HG02840 (cell line): ENCODE measurements around the gene OTX2.

Source experiments
- ATAC-seq: cut with Tn5 transposase; IDR thresholded peaks from one replicate; pipeline ENCODE4 v1.9.1; 2021; ENCODE audit warnings: mild to moderate bottlenecking, moderate library complexity, moderate number of reproducible peaks; ENCODE audit not compliant: unreplicated experiment, low FRiP score

Gene OTX2

DNA sequence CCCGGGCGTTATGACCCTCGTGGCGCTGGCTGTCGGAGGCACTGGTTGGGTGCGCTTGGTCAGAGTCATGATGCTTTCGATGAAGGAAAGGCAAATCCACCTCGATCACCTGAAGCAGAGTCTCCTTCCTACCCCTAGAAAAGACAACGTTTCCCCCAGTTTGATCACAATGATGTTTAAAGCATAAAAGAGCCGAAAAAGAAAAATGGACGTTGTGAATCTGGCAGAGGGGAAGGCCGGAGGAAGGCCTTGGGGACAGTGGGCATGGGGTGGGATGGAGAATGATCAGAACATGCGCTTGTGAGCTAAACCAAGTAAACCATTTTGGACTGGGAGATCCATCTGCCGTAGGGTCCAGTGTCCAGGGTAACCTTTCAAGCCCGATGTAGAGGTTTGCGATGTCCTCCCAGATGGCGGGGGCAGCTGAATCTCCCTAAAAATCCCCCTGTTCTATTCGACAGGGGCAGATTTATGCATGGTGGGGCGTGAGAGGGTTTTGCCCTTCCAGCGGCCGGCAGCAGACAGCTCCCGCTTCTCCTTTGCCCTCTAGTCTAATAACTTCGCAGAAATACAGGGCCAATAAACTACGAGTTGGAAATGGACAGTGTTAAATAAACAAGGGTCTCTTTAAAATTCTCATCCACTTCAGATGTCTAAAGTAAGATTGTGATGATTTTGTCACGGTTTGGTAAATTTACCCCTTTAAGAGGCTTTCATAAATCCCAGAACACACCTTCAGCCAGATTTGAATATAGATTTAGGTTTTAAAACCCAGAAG, 2.3 kb upstream of the OTX2 start:
- ATAC-seq, result no peak

- no peak for ATAC-seq
These were observed 1.5 kb upstream of the OTX2 start for GRCh38 chr14:56811593-56812363.

- no peak for ATAC-seq
These were observed 735 bp upstream of the OTX2 start for GRCh38 chr14:56810836-56811592.

DNA sequence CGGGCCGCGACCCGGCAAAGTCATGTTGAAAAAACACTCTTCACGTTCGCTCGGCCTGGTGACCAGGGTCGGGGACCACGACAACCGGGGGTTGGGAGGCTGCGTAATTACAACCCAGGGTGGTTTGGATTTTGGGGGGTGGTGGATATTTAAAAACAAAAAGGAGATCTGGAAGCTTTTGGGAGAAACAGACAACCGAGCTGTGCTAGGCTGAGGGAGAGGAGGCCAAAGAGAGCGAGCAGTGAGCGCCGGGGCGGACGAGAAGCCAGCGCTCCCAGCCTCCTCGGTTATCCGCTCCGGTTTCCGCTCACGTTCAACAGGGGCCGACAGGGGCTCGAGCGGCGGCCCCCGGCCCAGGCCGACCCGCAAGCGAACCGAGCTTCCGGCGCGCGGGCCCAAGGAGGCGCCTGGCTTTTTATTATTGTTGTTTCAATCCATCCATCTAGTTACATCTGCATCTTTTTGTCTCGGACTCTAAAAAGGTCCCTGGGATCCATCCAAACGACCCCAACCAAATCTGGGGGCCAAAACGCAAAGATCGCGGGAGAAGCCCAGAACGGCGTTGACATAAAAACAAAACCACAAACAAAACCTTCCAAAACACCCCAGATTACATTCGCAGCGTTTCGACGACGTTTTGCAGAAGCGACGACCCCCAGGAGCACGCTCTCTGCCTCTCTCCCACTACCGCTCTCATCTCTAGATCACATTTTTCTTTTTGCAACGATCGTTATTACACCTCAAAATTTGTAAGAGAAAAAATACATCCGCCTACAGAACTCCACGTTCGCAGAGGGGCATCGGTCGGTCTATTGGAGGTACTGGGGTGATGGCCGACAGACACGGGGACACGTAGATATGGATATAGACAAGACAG, 771 bp downstream of the OTX2 start:
- no peak for ATAC-seq

DNA sequence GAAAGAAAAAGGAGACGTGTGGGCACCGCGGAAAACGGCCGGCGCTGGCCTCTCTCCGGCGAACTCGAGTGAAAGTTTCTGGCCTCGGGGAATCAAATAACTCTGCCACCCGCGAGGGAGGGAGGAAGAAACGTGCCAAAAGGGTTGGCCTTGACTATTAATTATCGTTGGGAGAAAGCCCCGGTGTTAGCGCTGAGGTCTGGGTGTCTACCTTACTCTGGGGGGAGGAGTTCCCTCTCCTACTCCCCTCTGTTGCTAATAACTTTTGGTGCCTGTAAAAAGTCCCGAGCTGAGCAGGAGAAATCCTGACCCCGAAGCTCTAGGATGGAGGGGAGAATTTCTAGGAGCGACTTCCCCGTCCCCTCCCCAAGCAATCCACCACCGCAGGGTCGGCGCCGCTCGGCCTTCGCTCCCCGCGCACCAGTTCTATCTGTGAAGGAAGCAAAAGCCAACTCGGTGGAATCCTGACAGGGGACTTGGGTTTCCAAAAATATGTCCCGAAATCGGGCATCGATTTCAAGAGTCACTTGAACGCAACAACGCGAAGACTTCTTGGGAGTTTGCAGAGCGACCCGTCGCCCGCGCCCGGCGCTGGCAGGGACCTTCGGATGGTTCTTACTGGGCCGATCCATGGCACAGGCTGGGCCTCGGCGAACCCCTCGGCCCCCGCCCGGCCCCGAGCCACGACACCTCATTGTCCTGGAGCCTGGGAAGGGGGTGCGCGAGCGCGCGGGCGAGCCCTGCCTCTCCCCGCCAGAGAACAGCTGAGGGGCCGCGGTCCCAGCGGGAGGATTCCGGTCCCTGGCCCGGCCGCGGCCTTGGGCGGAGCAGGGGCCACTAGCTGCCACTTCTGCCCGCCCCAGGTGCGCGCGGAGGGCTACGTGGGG, 1.7 kb downstream of the OTX2 start:
- ATAC-seq, result no peak

- ATAC-seq, result no peak
These were observed 2.2 kb downstream of the OTX2 start for GRCh38 chr14:56808110-56808382.

- ATAC-seq, result no peak
These were observed 2.7 kb downstream of the OTX2 start for GRCh38 chr14:56807386-56808109.

DNA sequence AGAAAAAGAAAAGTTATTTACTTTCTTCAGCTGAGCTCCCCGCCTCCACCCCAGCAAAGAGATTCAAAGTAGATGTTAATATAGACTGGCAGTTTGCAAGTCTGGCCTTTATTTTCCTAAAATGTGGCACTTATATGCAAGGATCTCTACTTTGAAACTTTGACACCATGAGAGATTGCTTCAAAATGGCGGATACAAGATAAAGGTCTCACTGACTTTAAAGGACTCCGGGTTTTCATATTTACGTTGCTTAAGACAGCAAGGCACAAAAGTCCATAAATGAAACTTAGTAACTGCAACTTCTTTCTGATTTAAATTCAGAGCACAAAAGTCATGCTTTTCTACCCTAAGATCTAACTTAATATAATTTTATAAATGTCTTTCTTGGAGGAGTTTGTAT, 3.5 kb downstream of the OTX2 start:
- ATAC-seq, result no peak

DNA sequence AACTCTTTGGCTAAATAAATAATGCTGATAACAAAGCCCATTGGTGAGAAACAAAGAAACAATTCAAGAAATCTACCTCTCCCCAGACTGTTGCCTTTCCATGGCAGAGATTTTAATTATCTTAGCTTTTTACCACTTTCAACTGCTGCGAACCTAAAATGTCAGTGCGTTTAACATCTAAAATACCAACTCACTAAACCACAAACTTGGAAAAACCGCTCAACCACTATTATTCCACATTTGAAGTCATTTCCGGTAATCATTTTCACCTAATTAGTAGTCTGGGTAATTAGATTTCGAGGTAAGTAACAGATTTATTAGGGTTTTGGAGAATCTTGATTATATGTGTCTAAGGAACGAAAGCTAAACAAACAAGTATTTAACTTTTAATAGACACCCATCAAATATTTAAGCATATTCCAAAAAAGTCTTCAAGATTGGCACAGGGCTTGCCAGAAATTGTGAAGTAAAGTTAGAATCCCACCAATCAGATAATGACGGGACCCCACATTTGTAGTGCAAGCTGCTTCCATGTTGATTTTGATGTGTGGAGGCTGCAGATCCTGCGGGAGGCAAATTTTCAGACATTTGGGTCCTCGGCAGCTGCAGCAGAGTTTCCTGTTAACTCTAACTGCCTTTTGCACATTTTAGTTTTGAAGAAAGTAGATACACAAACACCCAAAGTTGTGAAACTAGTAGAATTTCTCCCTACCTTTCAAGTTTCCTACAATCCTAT, 4.1 kb downstream of the OTX2 start:
- ATAC-seq, result no peak

GRCh38 chr14:56805201-56805991, 4.9 kb downstream of the OTX2 start:
- no peak for ATAC-seq

DNA sequence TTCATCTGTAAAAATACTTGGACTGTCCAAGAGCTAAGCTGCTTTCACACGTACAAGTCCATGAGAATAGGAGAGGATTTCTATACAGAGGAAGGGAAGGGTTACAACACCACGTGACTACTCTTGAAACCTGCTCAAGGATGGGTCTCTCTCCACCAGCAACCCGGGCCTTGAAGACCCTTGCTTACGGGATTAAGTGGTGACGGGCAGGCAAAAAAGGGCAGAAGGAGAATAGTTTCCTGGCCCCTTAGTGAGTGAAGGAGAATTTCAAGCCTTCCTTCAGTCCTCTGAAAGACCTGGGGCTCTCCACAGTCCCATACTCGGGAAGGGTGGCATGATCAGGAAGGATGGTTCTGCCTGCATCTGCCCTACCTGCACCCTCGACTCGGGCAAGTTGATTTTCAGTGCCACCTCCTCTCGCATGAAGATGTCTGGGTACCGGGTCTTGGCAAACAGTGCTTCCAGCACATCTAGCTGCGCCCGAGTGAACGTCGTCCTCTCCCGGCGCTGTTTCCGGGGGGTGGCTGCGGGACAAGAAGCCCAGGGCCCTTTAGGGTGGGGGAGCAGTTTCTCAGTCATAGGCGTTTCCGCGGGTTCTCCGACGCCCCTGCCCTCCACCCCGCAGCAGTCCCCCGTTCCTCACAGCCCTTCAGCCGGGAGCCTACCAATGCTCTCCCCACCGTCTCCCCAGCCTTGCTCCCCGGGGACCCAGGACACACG, 6.3 kb downstream of the OTX2 start:
- ATAC-seq, result no peak

DNA sequence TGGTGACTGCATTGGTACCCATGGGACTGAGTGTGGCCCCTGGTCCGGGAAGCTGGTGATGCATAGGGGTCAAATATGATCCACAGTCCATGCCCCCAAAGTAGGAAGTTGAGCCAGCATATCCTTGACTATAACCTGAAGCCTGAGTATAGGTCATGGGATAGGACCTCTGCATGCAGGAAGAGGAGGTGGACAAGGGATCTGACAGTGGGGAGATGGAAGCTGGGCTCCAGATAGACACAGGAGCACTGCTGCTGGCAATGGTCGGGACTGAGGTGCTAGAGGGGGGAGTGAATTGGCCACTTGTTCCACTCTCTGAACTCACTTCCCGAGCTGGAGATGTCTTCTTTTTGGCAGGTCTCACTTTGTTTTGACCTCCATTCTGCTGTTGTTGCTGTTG, 8.4 kb downstream of the OTX2 start:
- ATAC-seq, result no peak

- no peak for ATAC-seq
These were observed 11.0 kb downstream of the OTX2 start for GRCh38 chr14:56799343-56799645.

- ATAC-seq, result no peak
These were observed 11.6 kb downstream of the OTX2 start for GRCh38 chr14:56798447-56799342.

GRCh38 chr14:56797569-56798446, 12.5 kb downstream of the OTX2 start:
- ATAC-seq, result no peak
